CD4-positive, alpha-beta T cell treated with Interleukin-21 for 1 hour (primary cell): ENCODE measurements around the gene CYP3A4.
"Not testable (repeated sequence)": the region's sequence is repeated elsewhere in the genome, so short reads cannot be mapped to it uniquely, and the experiment has no call there.

Experiments used
- DNase-seq: peaks from one replicate; pipeline ENCODE4 v3.0.0-alpha.2; 2020

CYP3A4 gene

DNA sequence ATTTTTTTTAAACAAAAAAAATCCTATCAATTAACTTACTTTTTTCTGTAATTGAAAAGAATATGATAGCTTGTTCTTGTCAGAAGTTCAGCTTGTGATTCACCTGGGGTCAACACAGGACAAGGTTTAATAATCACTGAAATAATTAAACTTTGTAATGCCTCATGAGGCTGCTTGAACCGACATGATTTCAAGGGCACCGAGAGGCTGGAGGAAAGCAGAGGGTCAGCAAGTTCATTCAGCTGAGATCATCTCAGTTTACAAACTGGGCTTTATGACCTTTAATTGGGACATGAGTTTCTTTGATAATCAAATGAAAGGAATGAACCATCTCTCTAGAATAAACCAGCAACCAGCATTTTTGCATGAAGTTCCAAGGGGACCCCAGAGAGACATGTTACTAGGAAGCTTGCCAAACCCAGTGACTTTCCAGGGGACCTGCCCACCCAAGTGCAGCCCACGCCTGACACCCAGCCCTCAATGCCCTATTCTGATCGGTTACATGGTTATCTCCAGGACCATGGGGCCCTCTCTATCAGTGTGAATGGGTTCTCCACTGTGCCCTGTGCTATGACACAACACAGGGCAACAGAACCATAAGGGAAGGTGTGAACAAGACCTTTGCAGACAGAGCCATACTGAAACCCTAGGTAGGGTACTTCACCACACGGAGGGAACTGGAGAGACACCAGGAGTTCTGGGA is 7.8 kb upstream of the CYP3A4 start:
- DNase-seq = no peak

DNA sequence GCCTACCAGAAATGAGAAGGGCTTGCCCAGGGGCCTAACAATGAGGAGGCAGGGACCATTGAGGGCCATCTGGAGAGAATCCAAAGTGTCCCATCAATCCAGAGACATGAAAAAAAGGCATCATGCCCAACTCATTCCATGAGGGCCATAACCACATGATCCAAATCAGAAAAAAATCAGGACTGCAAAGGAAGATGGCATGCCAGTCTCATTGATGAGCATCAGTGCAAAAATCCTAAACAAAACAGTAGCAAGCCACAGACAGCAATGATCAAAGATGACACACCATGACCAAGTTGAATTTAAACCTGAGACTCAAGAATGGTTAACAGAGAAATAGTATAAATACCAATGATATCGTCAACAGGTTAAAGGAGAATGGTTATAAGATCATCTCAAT is 7.0 kb upstream of the CYP3A4 start:
- no peak for DNase-seq

DNA sequence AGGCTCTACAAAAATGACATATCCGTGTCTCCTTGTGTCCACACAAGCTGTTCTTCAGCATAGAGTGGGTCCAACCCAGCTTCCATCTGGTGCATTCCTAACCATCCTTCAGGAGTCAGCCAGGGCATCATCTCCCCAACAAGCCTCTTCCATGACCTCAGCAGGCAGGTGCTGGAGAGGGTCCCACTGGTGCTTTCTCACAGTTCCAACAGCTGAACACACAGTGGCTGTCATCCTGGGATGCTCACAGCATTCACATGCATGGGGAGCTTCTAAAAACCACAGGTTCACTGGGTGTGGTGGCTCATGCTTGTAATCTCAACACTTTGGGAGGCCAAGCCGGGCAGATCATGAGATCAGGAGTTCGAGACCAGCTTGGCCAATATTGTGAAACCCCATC is 6.4 kb upstream of the CYP3A4 start:
- DNase-seq = no peak

DNA sequence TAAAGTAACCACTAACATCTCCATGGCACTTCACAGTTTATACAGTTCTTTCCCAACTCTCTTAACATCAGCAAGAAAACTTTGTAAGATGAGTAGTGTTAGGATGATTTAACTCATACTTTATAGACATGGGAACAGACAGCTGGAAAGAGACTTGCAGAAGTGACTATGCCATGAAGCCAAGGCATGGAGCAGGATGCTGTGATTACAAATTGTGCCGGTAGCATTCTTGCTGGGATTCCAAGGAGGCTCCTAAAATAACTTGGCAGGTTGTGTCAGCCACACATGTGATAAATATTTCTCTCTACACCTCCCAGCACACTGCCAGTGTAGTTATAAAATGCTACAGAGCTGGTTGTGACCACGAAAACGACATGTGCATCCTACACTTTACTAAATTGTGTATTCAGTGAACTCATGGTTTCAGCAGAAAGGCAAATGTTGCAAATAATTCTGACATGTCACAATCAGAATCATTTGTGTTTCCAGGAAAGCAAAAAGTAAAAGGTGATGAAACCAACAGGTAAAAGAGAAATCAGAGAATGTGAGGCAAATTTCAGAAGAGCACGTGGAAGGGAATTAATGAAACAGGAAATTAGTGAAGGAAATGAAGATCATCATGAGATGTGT is 5.6 kb upstream of the CYP3A4 start:
- no peak for DNase-seq

DNA sequence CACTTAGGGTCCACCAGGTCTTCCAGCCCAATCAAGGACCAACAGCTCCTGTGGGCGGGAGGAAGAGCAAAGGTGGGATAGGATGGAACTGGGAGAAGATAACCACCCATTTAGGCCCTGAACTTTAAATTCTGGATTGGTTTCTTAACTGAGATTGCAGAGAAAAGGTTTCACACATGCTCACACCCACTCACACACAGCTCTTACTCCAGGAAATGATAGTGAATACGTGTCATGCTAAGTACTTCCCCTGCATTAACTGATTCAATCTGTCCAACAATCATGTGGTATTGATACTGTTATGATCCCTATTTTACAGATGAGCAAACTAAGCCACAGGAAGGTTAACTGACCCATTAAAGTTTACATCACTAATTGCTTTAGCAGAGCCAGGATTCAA is 4.6 kb upstream of the CYP3A4 start:
- peak; percentile 4 for DNase-seq

DNA sequence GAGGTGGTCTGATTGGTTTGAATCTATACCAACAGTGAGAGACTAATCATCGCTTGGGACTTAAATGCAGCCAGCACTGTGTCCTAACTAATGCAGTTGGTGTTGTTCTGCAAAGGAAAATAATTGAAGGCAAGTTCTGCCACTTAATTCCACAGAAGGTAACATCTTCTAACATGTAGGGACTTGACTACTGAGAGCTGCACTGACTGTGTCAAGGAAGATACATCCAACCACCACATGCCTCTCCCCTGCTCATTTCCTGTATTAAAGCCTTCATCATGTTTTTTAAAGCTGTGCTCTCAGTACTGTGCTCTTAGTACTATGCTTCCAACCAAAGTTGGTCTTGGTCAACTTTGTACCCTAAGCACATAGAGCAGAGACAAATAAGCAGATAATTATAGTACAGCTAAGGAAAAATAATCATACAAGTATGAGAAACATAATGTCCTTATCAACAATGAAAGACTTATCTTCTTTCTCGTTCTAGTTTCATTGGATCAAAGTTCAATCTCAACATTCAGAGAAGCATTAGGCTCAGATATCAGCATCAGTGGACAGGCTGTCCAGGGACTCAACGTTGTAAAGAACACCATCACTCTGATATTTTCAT is 2.8 kb upstream of the CYP3A4 start:
- no peak for DNase-seq

DNA sequence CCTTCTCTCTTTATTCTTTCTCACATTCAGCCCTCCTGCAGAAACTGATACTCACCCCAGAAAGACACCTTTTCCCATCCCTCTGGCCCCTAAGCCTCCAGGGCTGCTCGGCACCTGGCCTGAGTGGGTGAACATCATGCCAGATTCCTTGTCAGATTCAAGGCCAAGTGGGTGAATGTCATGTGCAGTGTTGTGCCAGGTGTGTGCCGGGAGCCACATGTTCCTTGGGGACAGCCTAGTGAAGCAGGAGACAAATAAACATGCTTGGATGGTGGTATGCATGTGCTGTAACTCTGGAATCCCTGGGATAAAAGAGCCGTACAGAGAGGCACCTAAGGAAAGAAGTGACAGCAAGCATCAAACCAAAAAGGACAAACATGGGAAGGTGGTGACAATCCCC is 1.7 kb upstream of the CYP3A4 start:
- DNase-seq = not testable (repeated sequence)

DNA sequence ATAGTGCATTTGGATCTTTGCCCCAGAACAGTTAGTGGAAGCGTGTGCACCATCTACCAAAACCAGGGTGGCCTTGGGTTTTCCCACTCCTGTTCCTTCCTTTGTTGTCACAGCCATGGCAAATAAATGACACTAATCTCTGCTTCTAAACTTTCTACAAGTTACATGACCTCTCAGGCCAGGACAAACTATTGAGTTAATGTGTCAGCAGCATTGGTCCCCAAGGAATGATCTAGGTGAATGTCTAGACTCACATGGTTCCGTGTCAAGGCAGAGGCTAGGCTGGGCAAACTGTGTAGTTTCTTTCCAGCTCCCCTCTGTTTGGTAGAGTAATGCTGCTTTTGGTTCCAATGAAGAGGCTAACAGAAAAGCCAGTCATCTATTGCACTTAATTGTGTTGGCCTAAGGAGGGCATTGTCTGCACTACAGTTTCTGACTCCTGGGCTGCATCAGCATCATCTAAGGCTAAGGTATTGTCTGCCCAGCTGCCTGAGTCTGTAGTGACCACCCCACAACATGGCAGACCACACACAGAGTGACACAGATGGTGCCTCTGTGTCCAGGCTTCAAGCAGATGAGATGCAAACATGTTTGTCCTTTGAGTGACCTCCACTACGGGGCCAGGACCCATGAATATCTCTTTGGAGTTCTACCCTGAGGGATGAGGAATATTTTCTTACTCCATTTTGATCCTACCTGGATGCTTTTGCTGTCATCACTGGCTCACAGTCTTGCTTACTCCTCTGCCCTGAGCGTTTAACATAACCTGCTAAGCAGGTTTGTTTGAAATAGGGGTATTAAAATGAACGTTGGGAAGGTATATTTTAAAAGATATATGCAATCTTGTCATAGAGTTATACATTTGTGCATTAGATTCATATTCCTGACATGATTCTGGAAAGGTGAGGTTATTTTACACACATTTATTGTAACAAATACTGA is 1.7 kb downstream of the CYP3A4 start:
- no peak for DNase-seq

DNA sequence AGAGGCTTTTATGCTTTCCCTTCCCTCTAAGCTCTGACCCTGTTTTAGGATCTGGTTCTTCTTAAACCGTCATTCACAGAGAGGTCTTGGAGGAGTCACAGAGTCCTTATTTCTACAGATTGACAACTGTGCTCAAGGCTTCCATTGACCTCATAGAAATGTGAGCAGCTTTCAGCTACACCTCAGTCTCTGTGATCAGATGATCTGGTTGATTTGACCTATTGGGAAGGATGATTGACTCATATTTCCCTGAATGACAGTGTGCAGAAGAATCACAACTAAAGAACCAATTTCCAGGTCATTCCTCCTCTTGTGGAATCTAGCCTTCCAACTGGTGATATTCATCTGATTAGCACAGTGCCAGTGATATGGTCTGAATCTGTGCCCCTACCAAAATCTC is 3.4 kb downstream of the CYP3A4 start:
- no peak for DNase-seq

DNA sequence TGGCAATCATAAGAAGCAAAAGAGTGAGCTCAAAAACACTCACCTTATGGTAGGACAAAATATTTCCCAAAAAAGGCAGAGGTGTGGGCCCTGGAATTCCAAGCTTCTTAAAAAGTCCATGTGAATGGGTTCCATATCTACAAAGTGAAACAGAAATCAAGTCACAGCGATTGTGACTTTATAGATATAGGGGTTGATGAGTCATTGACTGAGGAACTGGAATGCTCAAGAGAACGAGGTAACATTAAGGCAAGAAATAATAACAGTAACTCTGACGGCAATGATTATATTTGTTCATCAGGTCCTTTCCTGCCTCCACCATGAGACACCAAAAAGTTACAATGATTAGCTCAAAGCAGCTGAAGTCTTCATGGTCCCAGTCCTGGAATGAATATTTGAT is 4.0 kb downstream of the CYP3A4 start:
- no peak for DNase-seq

DNA sequence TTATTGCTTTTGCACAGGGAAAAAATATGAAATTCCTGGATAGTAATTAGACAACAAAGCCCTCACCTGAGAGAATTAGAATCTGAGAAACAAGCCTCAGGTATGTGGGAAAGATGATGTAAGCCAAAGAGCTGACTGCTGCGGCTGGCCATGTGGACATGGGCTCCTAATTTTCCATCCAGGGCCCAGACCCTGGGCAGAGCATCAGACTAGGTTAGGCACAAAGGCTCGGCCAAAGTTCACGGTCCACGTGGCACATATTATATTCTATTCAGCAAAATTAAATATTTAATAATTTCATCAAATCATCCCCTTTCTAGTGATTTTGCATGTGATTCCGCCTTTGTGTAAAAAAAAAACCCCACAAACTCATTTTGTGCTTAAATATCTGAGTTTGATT is 5.1 kb downstream of the CYP3A4 start:
- DNase-seq = no peak

DNA sequence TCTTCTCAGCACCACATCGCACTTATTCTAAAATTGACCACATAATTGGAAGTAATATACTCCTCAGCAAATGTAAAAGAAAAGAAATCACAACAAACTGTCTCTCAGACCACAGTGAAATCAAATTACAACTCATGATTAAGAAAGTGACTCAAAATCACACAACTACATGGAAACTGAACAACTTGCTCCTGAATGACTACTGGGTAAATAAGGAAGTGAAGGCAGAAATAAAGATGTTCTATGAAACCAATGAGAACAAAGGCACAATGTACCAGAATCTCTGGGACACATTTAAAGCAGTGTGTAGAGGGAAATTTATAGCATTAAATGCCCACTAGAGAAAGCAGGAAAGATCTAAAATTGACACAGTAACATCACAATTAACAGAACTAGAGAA is 10.6 kb downstream of the CYP3A4 start:
- DNase-seq = not testable (repeated sequence)

DNA sequence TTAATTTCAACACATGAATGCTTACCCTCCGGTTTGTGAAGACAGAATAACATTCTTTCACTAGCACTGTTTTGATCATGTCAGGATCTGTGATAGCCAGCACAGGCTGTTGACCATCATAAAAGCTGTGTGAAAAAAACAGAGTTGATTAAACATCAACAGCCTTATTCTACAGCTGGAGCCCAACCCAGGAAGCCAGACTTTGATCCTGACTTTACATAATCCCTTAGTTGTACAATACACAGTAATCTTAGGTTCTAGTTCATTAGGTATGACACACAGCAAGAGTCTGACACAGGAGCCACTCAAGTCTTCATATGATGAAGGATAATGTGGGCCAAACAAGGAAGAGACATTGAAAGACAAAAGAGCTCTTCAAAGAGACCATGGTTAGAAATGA is 11.4 kb downstream of the CYP3A4 start:
- DNase-seq = no peak

DNA sequence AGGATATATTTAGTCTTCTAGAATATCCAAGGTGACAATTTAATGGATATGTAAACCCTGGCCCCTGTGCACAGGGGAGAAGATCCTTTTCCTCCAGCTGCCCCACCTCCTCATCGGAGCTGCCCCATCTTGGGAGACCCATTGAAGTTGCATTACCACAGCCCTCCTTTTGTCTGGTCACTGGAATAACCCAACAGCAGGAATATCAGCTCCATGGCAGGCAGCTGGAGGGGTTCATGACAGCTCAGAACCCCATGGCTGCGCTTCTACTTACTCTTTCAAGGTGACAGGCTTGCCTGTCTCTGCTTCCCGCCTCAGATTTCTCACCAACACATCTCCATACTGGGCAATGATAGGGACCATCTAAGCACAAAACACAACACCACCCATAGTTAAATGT is 14.5 kb downstream of the CYP3A4 start:
- not testable (repeated sequence) for DNase-seq

DNA sequence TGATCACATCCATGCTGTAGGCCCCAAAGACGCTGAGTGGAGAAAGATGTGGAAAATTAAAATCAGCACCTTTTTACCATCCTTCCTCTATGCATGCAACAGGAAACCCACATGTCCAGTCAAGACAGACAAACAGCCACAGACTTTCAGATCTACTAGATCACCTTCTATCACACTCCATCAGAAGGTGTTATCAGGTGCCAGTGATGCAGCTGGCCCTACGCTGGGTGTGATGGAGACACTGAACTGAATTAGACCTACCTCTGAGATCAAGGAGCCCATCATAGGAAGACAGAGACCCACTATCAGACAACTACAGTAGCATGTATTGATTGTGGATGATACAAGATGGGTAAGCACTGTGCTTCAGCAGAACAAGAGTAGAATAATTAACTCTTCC is 15.5 kb downstream of the CYP3A4 start:
- no peak for DNase-seq

DNA sequence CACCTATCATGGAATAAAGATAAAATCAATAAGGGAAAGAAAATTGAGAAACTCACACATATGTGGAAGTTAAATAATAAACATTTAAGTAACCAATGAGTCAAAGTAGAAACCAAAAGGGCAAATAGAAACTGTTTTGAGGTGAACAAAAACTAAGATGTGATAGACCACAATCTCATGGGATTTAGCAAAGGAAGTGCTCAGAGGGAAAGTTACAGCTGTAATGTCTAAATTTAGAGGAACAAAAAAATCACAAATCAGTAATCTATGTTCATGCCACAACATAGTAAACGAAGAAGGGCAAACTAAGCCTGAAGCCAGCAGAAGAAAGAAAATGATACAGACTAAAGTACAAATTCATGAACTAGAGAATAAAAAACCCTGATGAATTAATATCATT is 16.3 kb downstream of the CYP3A4 start:
- DNase-seq = no peak

DNA sequence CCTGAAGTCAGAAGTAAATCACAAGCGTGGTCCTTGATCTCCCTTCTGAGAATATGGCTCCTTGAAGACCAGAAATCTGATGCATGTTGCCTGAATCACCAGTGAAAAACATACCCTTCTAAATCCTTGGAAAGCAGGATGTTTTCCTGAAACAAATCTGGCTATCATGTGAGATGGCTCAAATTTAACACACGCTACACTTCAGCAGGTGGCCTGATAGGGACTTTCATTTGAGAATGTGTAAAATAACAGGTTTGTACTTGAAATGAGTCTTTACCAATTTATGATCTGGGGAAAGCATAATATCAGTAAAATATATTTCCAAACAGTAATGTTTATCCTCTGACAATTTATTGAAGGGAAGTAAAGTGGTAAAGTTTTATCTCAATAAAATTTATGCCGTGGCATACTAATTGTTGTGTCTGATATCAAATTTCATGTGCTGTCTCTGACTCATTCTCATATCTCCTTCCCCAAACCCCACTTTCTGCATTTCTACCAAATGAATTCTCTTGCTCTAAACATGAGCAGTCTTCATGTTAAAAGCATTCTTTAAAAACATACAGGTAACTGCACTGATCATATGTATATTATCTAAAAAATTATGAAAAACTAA is 17.4 kb downstream of the CYP3A4 start:
- DNase-seq = no peak

DNA sequence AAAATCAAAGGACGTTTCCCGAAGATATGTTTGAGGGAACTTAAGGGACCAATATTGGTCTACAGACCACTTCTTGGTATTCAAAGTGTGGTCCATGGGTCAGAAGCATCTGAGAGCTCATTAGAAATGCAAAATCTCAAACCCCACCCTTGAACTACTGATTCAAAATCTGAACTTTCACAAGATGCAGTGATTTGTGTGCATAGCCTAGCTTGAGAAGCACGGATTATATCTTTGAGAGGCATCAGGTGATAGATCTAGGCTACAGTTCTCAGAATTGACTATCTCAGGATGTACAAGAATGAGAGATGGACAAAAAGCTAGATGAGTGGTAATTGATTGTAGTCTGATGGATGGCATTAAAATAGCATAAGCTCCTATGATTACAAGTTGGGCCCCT is 19.5 kb downstream of the CYP3A4 start:
- no peak for DNase-seq

DNA sequence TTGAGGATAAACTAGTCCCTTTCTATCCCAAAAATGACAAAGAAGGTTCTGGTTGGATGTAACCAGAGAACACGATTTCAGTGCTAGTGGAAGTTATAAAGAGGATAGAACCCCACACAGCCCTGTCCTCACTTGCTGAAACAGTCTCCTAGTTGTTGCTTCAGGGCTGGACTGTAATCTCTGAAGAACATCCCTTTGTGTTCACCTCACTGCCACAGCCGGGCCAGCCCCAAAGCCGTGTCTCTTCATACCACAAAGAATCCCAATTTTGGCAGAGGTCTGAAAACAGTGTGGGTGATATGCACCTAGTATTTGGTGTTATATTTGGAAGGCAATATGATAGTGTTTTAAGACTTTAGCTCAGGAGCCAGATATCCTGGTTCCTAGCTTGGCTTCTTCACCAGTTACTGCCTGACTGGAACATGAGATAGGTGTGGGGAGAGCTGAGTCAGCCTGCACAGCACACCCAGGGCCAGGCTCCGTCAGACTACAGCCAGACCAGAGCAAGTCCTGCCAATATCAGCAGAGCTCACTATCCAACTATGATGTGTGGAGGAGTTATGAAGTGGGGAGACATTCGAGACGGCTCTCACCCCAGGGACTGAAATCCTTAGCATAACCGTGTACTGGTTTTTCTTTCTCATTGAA is 21.2 kb downstream of the CYP3A4 start:
- DNase-seq = no peak

DNA sequence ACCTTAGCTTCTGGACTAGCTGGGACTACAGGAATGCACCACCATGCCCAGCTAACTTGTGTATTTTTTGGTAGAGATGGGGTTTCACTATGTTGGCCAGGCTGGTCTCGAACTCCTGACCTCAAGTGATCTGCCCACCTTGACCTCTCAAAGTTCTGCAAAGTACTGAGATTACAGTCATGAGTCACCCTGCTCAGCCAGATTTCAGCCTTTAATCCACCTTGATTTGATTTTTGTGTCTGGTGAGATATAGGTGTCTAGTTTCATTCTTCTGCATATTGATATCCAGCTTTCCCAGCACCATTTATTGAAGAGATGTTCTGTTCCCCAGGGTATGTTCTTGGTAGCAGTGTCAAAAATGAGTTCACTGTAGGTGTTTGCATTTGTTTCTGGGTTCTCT is 28.9 kb downstream of the CYP3A4 start:
- DNase-seq = no peak

DNA sequence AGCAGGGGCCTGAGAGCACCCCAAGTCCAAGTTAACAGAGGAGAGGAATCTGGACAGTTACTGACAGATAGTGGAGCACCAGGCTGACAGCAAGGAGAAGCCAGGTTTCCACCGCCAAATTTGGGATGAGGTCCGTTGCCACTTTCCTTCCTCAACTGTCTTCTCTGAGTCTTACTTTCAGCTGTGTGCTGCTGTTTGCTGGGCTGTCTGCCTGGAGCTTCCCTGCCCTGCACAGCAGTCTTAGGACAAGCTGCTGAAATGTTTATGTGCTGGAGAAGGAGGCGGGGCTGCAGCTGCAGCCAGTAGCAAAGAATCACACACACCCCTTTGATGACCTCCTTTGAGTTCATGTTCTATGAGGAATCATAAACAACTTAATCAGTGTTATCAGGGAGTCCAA is 31.6 kb downstream of the CYP3A4 start:
- DNase-seq = no peak

DNA sequence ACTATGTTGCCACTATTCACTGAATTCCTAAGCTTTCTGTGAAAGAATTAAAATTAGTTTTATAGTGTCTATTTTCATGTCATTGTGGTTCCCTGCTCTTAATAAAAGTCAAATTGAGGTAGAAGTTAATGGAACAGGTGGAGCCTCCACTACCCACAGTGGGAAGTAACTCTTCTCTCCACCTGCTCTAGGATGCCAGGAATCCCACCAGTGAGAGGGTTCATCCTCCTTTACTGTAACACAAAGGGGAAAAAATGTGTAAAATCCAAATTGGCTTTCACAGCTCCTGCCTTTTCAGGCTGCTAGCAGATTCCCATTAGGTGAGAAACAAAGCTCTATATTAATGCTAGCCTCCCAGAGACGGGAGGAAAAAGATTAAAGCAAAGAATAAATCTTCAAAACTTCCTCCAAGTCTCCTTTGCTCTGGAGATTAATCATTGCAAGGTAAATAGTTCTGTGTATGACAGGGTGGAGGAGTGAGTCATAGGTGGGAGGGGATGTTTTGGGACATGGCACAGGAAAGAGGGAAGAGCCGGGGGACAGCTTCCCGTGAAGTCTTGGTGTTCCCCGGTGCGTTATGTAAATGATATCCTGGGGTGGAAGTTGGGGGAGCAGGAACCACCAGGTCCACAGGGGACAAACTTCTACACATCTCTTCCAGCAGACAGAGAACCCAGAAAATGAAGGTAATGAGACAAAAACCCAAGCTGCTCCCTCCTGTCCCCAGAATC is 32.5 kb downstream of the CYP3A4 start:
- DNase-seq = not testable (repeated sequence)
